IMR-90 (cell line): ENCODE measurements around the gene IL18. TPM values are rescaled to one million over a fixed set of nuclear protein-coding genes. Genes with fewer than 3 reads are reported as not detected.
A peak's percentile ranks its signal among the peaks of the same experiment; 100 is the strongest.

Experiments
- ATAC-seq: fragments of 200-7000 bp; cut with Tn5 transposase; 2 replicates; pipeline ENCODE4 v1.9.1; 2020; ENCODE audit warnings: low read depth, mild to moderate bottlenecking, moderate library complexity
- Bru-seq: library from RNA; stranded (reverse); fragments of 400-500 nt; gene quantifications from one replicate; lab custom pipeline; 2021; lab: Mats Ljungman, UMichigan
- BruChase-seq, 2 experiments: library from RNA; stranded (reverse); fragments of 400-500 nt; gene quantifications; one replicate each; lab custom pipeline; 2021; lab: Mats Ljungman, UMichigan
- BruUV-seq: library from RNA; stranded (reverse); fragments of 400-500 nt; replicated peaks from 2 replicates; lab custom pipeline; 2021; lab: Mats Ljungman, UMichigan
- CTCF ChIA-PET: fragments of 300-600 bp; formaldehyde crosslinking; extraction: SDS; loops from one replicate; lab custom pipeline; 2021; ENCODE audit warnings: antibody characterized with exemption; lab: Yijun Ruan, JAX
- POLR2A ChIA-PET: fragments of 300-600 bp; sonication (Branson Sonifier 250); formaldehyde crosslinking; loops from one replicate; lab custom pipeline; 2022; ENCODE audit warnings: antibody characterized with exemption; ENCODE audit not compliant: unreplicated experiment; lab: Charles Lee
- DNase-seq: peaks from one replicate; pipeline ENCODE4 v3.0.0; 2013
- H2AFZ ChIP-seq: replicated peaks from 2 replicates; pipeline ENCODE3; 2013; ENCODE audit warnings: low read length, mild to moderate bottlenecking; ENCODE audit not compliant: poor library complexity
- H2AK5ac ChIP-seq: 2 replicates; pipeline ENCODE4 v1.6.1; 2013; ENCODE audit warnings: low read depth, low read length, inconsistent platforms
- H2AK9ac ChIP-seq: replicated peaks from 2 replicates; pipeline ENCODE3; 2013; ENCODE audit warnings: mild to moderate bottlenecking, low read depth, low read length, moderate library complexity; ENCODE audit not compliant: poor library complexity
- H2BK120ac ChIP-seq: 2 replicates; pipeline ENCODE4 v1.6.1; 2013; ENCODE audit warnings: low read depth, low read length, inconsistent platforms
- H2BK15ac ChIP-seq: 3 replicates; pipeline ENCODE4 v1.6.1; 2013; ENCODE audit warnings: low read depth, low read length, inconsistent platforms
- H2BK20ac ChIP-seq: 2 replicates; pipeline ENCODE4 v1.6.1; 2013; ENCODE audit warnings: low read depth, mild to moderate bottlenecking, inconsistent platforms, low read length, moderate library complexity
- H2BK5ac ChIP-seq: 2 replicates; pipeline ENCODE4 v1.6.1; 2013; ENCODE audit warnings: mild to moderate bottlenecking, low read depth, low read length, inconsistent platforms; ENCODE audit not compliant: poor library complexity, severe bottlenecking
- H3K14ac ChIP-seq: replicated peaks from 2 replicates; pipeline ENCODE4 v1.6.1; 2013; ENCODE audit warnings: low read depth, low read length, inconsistent platforms
- H3K18ac ChIP-seq: 2 replicates; pipeline ENCODE4 v1.6.1; 2013; ENCODE audit warnings: low read depth, low read length, control low read depth
- H3K23ac ChIP-seq: 2 replicates; pipeline ENCODE4 v1.6.1; 2013; ENCODE audit warnings: low read depth, low read length, inconsistent platforms
- H3K27ac ChIP-seq: 2 replicates; pipeline ENCODE4 v1.5.1; 2013; ENCODE audit warnings: mild to moderate bottlenecking, control low read depth, low read length; ENCODE audit not compliant: insufficient read depth
- H3K27me3 ChIP-seq: 2 replicates; pipeline ENCODE4 v1.6.1; 2013; ENCODE audit warnings: low read length; ENCODE audit not compliant: control insufficient read depth, insufficient read depth
- H3K36me3 ChIP-seq: 2 replicates; pipeline ENCODE4 v1.6.1; 2013; ENCODE audit warnings: low read length, mixed read lengths; ENCODE audit not compliant: control insufficient read depth, insufficient read depth
- H3K4ac ChIP-seq: 2 replicates; pipeline ENCODE4 v1.6.1; 2013; ENCODE audit warnings: low read depth, low read length, inconsistent platforms
- H3K4me1 ChIP-seq: 2 replicates; pipeline ENCODE4 v1.6.1; 2013; ENCODE audit warnings: low read length, mixed read lengths; ENCODE audit not compliant: control insufficient read depth, insufficient read depth
- H3K4me2 ChIP-seq: 2 replicates; pipeline ENCODE4 v1.6.1; 2013; ENCODE audit warnings: low read depth, mild to moderate bottlenecking, control low read depth, low read length, moderate library complexity
- H3K4me3 ChIP-seq: 2 replicates; pipeline ENCODE4 v1.5.1; 2013; ENCODE audit warnings: low read depth, mild to moderate bottlenecking, control low read depth, low read length, moderate library complexity; ENCODE audit not compliant: insufficient read depth
- H3K56ac ChIP-seq: 2 replicates; pipeline ENCODE4 v1.6.1; 2013; ENCODE audit warnings: low read length, inconsistent platforms; ENCODE audit not compliant: insufficient read depth; ENCODE audit errors: extremely low read depth
- H3K79me1 ChIP-seq, 2 experiments: 2 replicates each; pipeline ENCODE4 v1.6.1; 2013; ENCODE audit warnings: low read length in 2 of 2, inconsistent platforms in 1 of 2, low read depth in 1 of 2
- H3K9ac ChIP-seq: 2 replicates; pipeline ENCODE4 v1.6.1; 2013; ENCODE audit warnings: low read depth, low read length, control low read depth
- H3K9me1 ChIP-seq: 2 replicates; pipeline ENCODE4 v1.6.1; 2013; ENCODE audit warnings: low read length, inconsistent platforms; ENCODE audit not compliant: insufficient read depth
- H3K9me3 ChIP-seq: 2 replicates; pipeline ENCODE4 v1.6.1; 2013; ENCODE audit warnings: low read length; ENCODE audit not compliant: control insufficient read depth, insufficient read depth
- H4K20me1 ChIP-seq: 2 replicates; pipeline ENCODE4 v1.6.1; 2013; ENCODE audit warnings: low read length, inconsistent platforms; ENCODE audit not compliant: insufficient read depth
- H4K5ac ChIP-seq: 2 replicates; pipeline ENCODE4 v1.6.1; 2013; ENCODE audit warnings: mild to moderate bottlenecking, low read depth, low read length, control low read depth
- H4K8ac ChIP-seq, 2 experiments: 2 replicates each; pipeline ENCODE4 v1.6.1; 2013; ENCODE audit warnings: low read depth in 2 of 2, low read length in 2 of 2, control low read depth in 1 of 2, inconsistent platforms in 1 of 2
- H4K91ac ChIP-seq: 2 replicates; pipeline ENCODE4 v1.6.1; 2013; ENCODE audit warnings: low read depth, low read length, inconsistent platforms; ENCODE audit not compliant: insufficient read depth
- BHLHE40 ChIP-seq: fragments of 150-350 bp; IDR thresholded peaks from 2 replicates; pipeline ENCODE4 v1.6.1; 2016; ENCODE audit warnings: mild to moderate bottlenecking, low read depth, low read length
- MAZ ChIP-seq: IDR thresholded peaks from 2 replicates; pipeline ENCODE4 v1.6.1; 2012; ENCODE audit warnings: low read depth, mild to moderate bottlenecking, low read length, improper control_type of control experiment, moderate library complexity, borderline replicate concordance
- MXI1 ChIP-seq: IDR thresholded peaks from 2 replicates; pipeline ENCODE4 v1.6.1; 2012; ENCODE audit warnings: low read depth, mild to moderate bottlenecking, low read length, moderate library complexity, borderline replicate concordance
- POLR2A ChIP-seq: IDR thresholded peaks from 2 replicates; pipeline ENCODE4 v1.6.1; 2012; ENCODE audit warnings: mild to moderate bottlenecking, low read depth, low read length
- WGBS, 2 experiments: methylation state at CpG; one replicate each; pipeline versions ENCODE4 v1.1.5 to v1.1.7; 2013; ENCODE audit warnings: missing lambda C conversion rate in 2 of 2; ENCODE audit not compliant: insufficient read length in 1 of 2; ENCODE audit errors: extremely low coverage in 2 of 2; 5-methylcytosine and 5-hydroxymethylcytosine counted together
- dilution Hi-C: fragments of 300-500 bp; cut with HindIII; formaldehyde crosslinking; loops from one replicate; pipeline ENCODE4 v1.14.3; 2018; ENCODE audit warnings: low sequenced_read_pairs; ENCODE audit not compliant: unreplicated experiment
- in situ Hi-C: fragments of 300-500 bp; cut with MboI; formaldehyde crosslinking; loops from 3 replicates; pipeline ENCODE4 v1.14.3; 2019; ENCODE audit warnings: low sequenced_read_pairs, inconsistent platforms, mixed read lengths
- intact Hi-C: fragments of 100-400 bp; cut with micrococcal nuclease; formaldehyde crosslinking; loops from 2 replicates; pipeline ENCODE4 v1.10.0; 2022
- long read RNA-seq: library from polyadenylated mRNA; unstranded; transcript quantifications from one replicate; pipeline ENCODE4 v2.0.0, GENCODE V29; 2021; ENCODE audit not compliant: unreplicated experiment
- polyA plus RNA-seq, 3 experiments: library from polyadenylated mRNA; depleted of rRNA; stranded (reverse); fragments of >200 nt; gene quantifications; 2 replicates each; pipeline ENCODE4 v1.2.3, GENCODE V29; 2012; ENCODE audit warnings: low replicate concordance in 1 of 3
- total RNA-seq: library from RNA; depleted of rRNA; stranded (reverse); fragments of >200 nt; gene quantifications from 2 replicates; pipeline ENCODE4 v1.2.3, GENCODE V29; 2012; rRNA removed

Gene IL18
- 0.54 and 0.83 TPM in 2 replicates for total RNA-seq
- 0.89 and 0.96 TPM in 2 replicates for polyA plus RNA-seq (2012; rRNA removed)
- 0.12 and 0.20 TPM in 2 replicates for polyA plus RNA-seq (2012; cell fraction: cytosol; rRNA removed)
- 0.12 and 0.50 TPM in 2 replicates for polyA plus RNA-seq (2012; cell fraction: nucleus; rRNA removed; ENCODE audit: low replicate concordance)
- Bru-seq, nascent RNA: percentile 22 among the genes with signal in this experiment
- percentile 20 among the genes with signal in this experiment for BruChase-seq, experiment 1, labeled RNA remaining after a 6-hour chase
- percentile 21 among the genes with signal in this experiment for BruChase-seq, experiment 2, labeled RNA remaining after a 2-hour chase
- long read RNA-seq: 0 reads

GRCh38 chr11:112163875-112164685, at the start of gene IL18:
TSS of gene IL18 (minus strand) at chr11:112164094. CDS start at chr11:112155053, 9,041 bp downstream.
- DNase-seq (no peak), ATAC-seq (no peak)
- Histone ChIP-seq H3K9me1 (0 out of 2 replicates have a peak, but pooled peaks cover 2% of the 10 kb centered on the region), H2BK120ac (no peak within 1 kb of the TSS), H3K4me2 (peak within 1 kb of the TSS; percentile 54; the same call in 1 of the 2 replicates), H3K56ac (no peak within 1 kb of the TSS), H3K14ac (no peak within 1 kb of the TSS), H3K4me1 (peaks cover 6% of the 10 kb centered on the region), H3K18ac (no peak within 1 kb of the TSS), H2AK9ac (no peak within 1 kb of the TSS), H3K9me3 (no peaks in the 10 kb centered on the region), H3K23ac (no peak within 1 kb of the TSS), H2BK15ac (no peak within 1 kb of the TSS), H3K27ac (no peak within 1 kb of the TSS), H3K9ac (no peak within 1 kb of the TSS), H2AK5ac (peak within 1 kb of the TSS; percentile 13; the same call in 1 of the 2 replicates), H3K36me3 (no peaks in the 10 kb centered on the region), H4K5ac (no peak within 1 kb of the TSS), H3K4me3 (no peak within 1 kb of the TSS), H3K79me1 (no peaks in the 10 kb centered on the region), H4K20me1 (no peaks in the 10 kb centered on the region), H2BK5ac (no peak within 1 kb of the TSS), H4K8ac (no peak within 1 kb of the TSS), H3K27me3 (no peaks in the 10 kb centered on the region; the same call in 1 of the 2 replicates), H4K91ac (no peak within 1 kb of the TSS; the same call in 1 of the 2 replicates), H3K4ac (peak within 1 kb of the TSS; percentile 60), H2AFZ (peak within 1 kb of the TSS; percentile 12), H2BK20ac (no peak within 1 kb of the TSS)
- 100% methylated on average over 1 of the region's 12 CpGs; no CpG with 5 or more reads in 1 of the 2 experiments for WGBS, 2 experiments
- in situ Hi-C loops: no loop called here
- BruUV-seq: no TSS peak
- dilution Hi-C loops: no loop called here
- CTCF ChIA-PET: interaction anchor here (1.4 kb wide), 1 partner anchor 11 kb away, joined by 3 read pairs; the partner anchor contains the start of gene BCO2
- TF ChIP-seq MAZ (no peak), BHLHE40 (no peak), MXI1 (no peak), POLR2A (no peak)
- POLR2A ChIA-PET: no interaction called here
- intact Hi-C loops: no loop called here
